ENCODE results near the gene ZFY. TPM values are rescaled to one million over a fixed set of nuclear protein-coding genes. Genes with fewer than 3 reads are reported as not detected.

ZFY gene
- total and polyA plus RNA-seq, 8 donors = 2.9 to 14.8 (median 4.0) TPM; not detected in 3

DNA sequence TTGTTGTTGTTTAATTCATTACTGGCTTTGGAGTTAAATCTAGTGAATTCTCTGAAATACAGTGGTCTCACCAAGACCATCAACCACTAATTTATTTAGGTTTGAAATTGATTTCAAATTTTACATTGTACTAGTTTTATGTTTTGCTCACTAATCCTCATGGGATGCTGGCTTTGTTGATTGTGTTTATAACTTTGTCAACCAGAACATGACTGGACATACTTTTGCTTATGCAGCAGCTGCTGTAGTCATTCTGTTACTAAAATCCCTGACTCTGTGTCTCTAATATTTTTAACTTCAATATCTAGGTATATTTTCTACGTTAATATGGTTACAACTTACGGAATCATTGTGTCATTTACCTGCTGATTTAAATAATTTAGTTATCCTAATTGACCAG, 26.9 kb downstream of the ZFY start:
- no peak overlapping the region for H3K27ac ChIP-seq
- WGBS, 5 donors = 89 to 97% (median 96%) methylated on average over 2 of the region's 2 CpGs; no CpG with 5 or more reads in 2 of the 5 donors
- no peak overlapping the region for H3K4me3 ChIP-seq
- peaks cover 0 to 9% (median 0%) of the 10 kb centered on the region in 4 donors for H3K4me1 ChIP-seq
- H3K27me3 ChIP-seq = no peaks in the 10 kb centered on the region
- peaks cover 0 to 4% (median 0%) of the 10 kb centered on the region in 4 donors for H3K36me3 ChIP-seq
- H3K9me3 ChIP-seq = no peaks in the 10 kb centered on the region
- TF ChIP-seq, protein P1, sequence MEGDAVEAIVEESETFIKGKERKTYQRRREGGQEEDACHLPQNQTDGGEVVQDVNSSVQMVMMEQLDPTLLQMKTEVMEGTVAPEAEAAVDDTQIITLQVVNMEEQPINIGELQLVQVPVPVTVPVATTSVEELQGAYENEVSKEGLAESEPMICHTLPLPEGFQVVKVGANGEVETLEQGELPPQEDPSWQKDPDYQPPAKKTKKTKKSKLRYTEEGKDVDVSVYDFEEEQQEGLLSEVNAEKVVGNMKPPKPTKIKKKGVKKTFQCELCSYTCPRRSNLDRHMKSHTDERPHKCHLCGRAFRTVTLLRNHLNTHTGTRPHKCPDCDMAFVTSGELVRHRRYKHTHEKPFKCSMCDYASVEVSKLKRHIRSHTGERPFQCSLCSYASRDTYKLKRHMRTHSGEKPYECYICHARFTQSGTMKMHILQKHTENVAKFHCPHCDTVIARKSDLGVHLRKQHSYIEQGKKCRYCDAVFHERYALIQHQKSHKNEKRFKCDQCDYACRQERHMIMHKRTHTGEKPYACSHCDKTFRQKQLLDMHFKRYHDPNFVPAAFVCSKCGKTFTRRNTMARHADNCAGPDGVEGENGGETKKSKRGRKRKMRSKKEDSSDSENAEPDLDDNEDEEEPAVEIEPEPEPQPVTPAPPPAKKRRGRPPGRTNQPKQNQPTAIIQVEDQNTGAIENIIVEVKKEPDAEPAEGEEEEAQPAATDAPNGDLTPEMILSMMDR (IDR thresholded peaks at IDR 0.05) = no peak
- no peak for TF ChIP-seq POLR2A (IDR thresholded peaks at IDR 0.05)
- TF ChIP-seq EP300 (IDR thresholded peaks at IDR 0.05) = no peak
- no peak for TF ChIP-seq POLR2AphosphoS5 (IDR thresholded peaks at IDR 0.05)
- no peak for DNase-seq
- intact Hi-C loops (cut with DNase I; ENCODE audit: low total_unique reads) = no loop called here

DNA sequence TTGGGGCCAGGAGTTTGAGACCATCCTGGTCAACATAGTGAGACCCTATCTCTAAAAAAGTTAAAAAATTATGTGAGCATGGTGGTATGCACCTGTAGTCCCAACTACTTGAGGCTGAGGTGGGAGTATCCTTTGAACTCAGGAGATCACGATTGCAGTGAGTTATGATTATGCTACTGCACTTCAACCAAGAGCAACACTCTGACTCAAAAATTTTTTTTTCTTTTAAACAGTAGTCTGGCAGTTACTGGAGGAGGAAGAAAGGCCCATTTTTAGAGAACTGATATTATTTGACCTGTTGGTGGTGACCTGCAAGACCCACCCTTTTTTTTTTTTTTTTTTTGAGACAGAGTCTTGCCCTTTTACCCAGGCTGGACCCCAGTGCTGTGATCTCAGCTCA, 29.6 kb downstream of the ZFY start:
- Histone ChIP-seq H3K4me3 (no peak overlapping the region), H3K9me3 (no peaks in the 10 kb centered on the region), H3K27ac (no peak overlapping the region), H3K4me1 (peaks cover 0 to 12% (median 0%) of the 10 kb centered on the region in 4 donors), H3K27me3 (no peaks in the 10 kb centered on the region), H3K36me3 (no peaks in the 10 kb centered on the region)
- DNase-seq = no peak
- TF ChIP-seq POLR2A (IDR thresholded peaks at IDR 0.05) (no peak), EP300 (IDR thresholded peaks at IDR 0.05) (no peak), POLR2AphosphoS5 (IDR thresholded peaks at IDR 0.05) (no peak)
- TF ChIP-seq, protein P1 (IDR thresholded peaks at IDR 0.05) = no peak
- WGBS, 5 donors = 25 to 37% (median 27%) methylated on average over 1 of the region's 1 CpG; no CpG with 5 or more reads in 2 of the 5 donors
- intact Hi-C loops (cut with DNase I; ENCODE audit: low total_unique reads) = no loop called here

DNA sequence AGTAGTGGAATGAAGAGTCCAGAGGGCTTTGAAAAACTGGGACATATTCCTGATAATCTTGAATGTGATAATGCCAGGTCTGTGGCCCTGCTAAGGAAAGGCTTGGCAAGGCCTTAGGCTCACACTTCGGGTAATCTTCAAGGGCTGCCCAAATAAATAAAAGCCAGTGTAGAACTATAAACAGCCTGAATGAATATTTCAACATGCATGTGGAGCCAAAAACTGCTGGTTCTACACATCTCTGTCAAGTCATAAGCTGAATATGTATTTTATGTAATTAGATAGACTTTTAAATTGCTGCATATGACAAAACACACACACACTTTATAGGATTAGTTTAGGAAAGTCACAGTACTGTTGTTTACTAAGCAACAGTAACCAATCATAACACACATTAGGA, 30.4 kb downstream of the ZFY start:
- TF ChIP-seq POLR2AphosphoS5 (IDR thresholded peaks at IDR 0.05) (no peak), EP300 (IDR thresholded peaks at IDR 0.05) (no peak), POLR2A (IDR thresholded peaks at IDR 0.05) (no peak)
- TF ChIP-seq, protein P1 (IDR thresholded peaks at IDR 0.05) = no peak
- peaks cover 0 to 20% (median 0%) of the 10 kb centered on the region in 4 donors for H3K4me1 ChIP-seq
- H3K27ac ChIP-seq = no peak overlapping the region
- no peak overlapping the region for H3K4me3 ChIP-seq
- WGBS, 5 donors = 29 to 45% (median 33%) methylated on average over 1 of the region's 1 CpG; no CpG with 5 or more reads in 2 of the 5 donors
- DNase-seq = no peak
- no peaks in the 10 kb centered on the region for H3K27me3 ChIP-seq
- no peaks in the 10 kb centered on the region for H3K9me3 ChIP-seq
- intact Hi-C loops (cut with DNase I; ENCODE audit: low total_unique reads) = no loop called here
- H3K36me3 ChIP-seq = no peaks in the 10 kb centered on the region

DNA sequence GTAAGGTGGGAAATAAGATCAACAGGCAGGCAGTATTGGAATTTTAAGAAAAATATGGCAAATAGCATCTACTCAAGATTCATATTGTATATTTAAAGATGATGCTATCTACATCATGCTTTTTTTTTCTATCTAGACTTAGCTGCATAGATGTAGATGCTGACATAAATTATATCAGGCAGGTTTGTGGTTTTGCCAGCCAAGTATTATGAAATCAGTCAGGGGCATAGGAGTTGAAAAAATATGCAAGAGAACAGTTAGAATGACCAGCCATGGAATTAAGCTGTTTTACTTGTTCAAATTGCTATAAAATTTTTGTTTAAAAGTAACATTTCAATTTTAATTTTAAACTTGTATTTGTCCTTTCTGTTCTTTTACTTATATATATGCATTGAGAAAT, 34.4 kb downstream of the ZFY start:
- no peaks in the 10 kb centered on the region for H3K36me3 ChIP-seq
- TF ChIP-seq, protein P1 (IDR thresholded peaks at IDR 0.05) = no peak
- TF ChIP-seq POLR2A (IDR thresholded peaks at IDR 0.05) (no peak), EP300 (IDR thresholded peaks at IDR 0.05) (no peak), POLR2AphosphoS5 (IDR thresholded peaks at IDR 0.05) (no peak)

More for the DNA sequence above, 34.4 kb downstream of the ZFY start:
- Histone ChIP-seq H3K4me1 (peaks cover 0 to 23% (median 0%) of the 10 kb centered on the region in 4 donors), H3K27ac (no peak overlapping the region), H3K4me3 (no peak overlapping the region), H3K27me3 (no peaks in the 10 kb centered on the region), H3K9me3 (no peaks in the 10 kb centered on the region)
- DNase-seq = no peak
- intact Hi-C loops (cut with DNase I; ENCODE audit: low total_unique reads) = no loop called here

All from stomach (tissue), 9 donors.